HUES64 (cell line): ENCODE measurements around the gene PREX1.

ENCODE experiments used
- H3K27ac ChIP-seq: 2 replicates; pipeline ENCODE4 v1.7.0; 2013; ENCODE audit warnings: low read depth, low read length, inconsistent platforms
- H3K27me3 ChIP-seq: 2 replicates; pipeline ENCODE4 v1.6.1; 2013; ENCODE audit warnings: mild to moderate bottlenecking, low read length; ENCODE audit not compliant: insufficient read depth
- H3K36me3 ChIP-seq: 2 replicates; pipeline ENCODE4 v1.6.1; 2013; ENCODE audit warnings: mild to moderate bottlenecking, low read length; ENCODE audit not compliant: insufficient read depth
- H3K4me1 ChIP-seq: 2 replicates; pipeline ENCODE4 v1.6.1; 2013; ENCODE audit warnings: mild to moderate bottlenecking, low read length, moderate library complexity; ENCODE audit not compliant: insufficient read depth
- H3K4me3 ChIP-seq: 2 replicates; pipeline ENCODE4 v1.5.1; 2013; ENCODE audit warnings: mild to moderate bottlenecking, low read length, moderate library complexity
- H3K9ac ChIP-seq: 2 replicates; pipeline ENCODE4 v1.6.1; 2013; ENCODE audit warnings: mild to moderate bottlenecking, low read depth, low read length
- H3K9me3 ChIP-seq: 2 replicates; pipeline ENCODE4 v1.6.1; 2013; ENCODE audit warnings: low read depth, low read length; ENCODE audit not compliant: insufficient read depth
- WGBS: fragments of 150-250, 120-280 bp; methylation state at CpG from one replicate; pipeline ENCODE4 v1.1.7; 2013; ENCODE audit warnings: missing lambda C conversion rate; 5-methylcytosine and 5-hydroxymethylcytosine counted together

The PREX1 gene

DNA sequence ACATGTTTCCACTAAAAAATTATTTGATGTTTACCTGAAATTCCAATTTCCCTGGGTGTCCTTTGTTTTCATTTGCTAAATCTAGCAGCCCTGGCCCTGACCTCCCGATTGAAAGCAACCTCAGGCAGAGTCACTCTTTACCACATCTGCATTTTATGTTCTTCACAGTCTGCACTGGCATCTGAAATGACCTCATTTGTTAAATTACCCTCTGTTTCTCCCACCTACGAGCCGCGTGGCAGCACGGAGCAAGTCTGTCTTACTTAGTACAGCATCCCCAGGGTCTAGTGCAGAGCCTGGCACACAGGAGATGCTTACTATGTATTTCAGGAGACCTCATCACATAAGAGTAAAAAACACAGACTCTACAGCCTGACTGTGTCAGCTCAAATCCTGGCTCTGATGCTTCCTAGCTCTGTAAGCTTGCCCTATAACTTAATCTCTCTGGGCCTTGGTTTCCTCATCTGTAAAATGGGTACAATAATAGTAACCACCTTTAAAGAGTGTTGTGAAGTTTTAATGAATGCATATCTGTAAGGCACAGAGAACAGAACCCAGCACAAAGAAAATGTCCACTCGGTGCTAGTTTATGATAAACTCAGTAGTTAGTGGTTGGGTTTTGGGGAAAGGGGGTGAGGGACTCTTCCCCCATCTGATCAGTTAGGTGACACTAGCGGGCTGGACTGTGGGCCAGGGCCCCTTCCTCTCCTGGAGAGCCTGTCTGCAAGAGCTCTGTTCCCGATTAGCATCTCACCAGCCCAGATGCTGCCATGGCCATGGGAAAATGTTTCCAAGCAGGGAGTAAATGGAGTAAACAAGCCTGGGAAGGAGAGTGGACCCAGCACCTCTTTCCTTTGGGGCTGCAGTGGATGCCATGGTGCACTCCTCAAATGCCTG, 88.2 kb downstream of the PREX1 start:
- WGBS: 91% methylated on average over 8 of the region's 8 CpGs
- H3K4me3 ChIP-seq: no peak overlapping the region
- no peak overlapping the region for H3K9ac ChIP-seq
- H3K36me3 ChIP-seq: peaks cover 9% of the 10 kb centered on the region; the same call in 1 of the 2 replicates
- no peaks in the 10 kb centered on the region for H3K9me3 ChIP-seq
- no peaks in the 10 kb centered on the region for H3K27me3 ChIP-seq
- no peaks in the 10 kb centered on the region for H3K4me1 ChIP-seq
- no peak overlapping the region for H3K27ac ChIP-seq

DNA sequence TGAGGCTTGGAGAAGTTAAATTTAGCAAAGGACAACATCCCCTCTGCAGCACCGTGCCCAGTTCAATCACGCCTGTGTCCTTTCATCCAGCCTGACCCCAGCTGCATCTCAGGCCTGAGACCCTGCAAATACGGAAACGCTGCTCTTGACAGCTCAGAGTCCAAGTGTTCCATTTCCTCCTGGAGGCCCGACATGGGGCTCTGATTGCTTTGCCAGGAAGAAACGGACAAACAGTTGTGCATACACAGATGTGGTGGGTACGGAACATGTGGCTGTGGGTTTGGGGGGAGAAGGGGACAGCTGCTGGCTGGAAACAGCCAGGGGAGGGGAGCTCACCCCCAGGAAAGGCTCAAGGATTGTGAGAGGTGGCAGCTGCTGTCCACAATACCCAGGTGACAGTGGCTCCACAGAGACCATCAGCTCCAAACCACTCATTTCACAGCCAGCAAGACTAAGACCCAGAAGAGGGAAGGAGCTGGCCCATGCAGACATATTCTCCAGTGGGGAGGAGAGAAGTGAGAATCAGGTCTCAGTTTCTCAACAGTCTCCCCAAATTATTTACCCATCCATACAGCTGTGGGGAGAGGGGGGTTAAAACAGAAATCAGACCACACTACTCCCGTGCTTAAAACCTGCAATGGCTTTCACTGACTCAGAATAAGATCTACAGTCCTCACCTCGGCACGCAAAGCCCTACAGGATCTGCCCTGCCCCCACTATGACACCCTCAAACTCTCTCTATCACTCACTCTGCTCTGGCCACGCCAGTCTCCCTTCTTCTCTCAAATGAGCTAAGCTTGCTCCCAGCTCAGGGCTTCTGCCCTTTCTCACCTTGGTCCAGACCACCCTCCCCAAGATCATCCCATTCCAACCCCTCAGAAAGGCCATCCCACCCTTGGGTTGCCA, 89.1 kb downstream of the PREX1 start:
- Histone ChIP-seq H3K36me3 (peaks cover 5% of the 10 kb centered on the region; the same call in 1 of the 2 replicates), H3K27ac (no peak overlapping the region), H3K4me1 (no peaks in the 10 kb centered on the region), H3K9ac (no peak overlapping the region), H3K9me3 (no peaks in the 10 kb centered on the region), H3K4me3 (no peak overlapping the region), H3K27me3 (no peaks in the 10 kb centered on the region)
- 92% methylated on average over 11 of the region's 11 CpGs for WGBS

DNA sequence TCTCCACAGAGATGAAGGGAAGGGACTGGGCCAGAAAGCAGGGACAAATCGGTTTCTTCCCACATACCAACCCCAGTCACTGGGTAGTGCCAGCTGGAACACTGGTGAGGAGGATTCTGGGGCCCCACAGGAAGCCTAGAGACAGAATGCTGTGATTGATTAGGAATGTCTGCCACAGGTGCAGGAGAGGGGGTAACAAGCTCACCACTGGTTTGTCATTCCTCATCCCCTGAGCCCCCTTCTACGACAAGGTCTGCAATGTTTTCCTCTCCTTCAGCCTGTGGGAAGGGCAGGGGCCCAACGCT, 89.8 kb downstream of the PREX1 start:
- Histone ChIP-seq H3K27ac (no peak overlapping the region), H3K27me3 (no peaks in the 10 kb centered on the region), H3K9me3 (no peaks in the 10 kb centered on the region), H3K36me3 (peaks cover 5% of the 10 kb centered on the region; the same call in 1 of the 2 replicates), H3K4me1 (no peaks in the 10 kb centered on the region), H3K4me3 (no peak overlapping the region), H3K9ac (no peak overlapping the region)
- WGBS: 87% methylated on average over 2 of the region's 3 CpGs

DNA sequence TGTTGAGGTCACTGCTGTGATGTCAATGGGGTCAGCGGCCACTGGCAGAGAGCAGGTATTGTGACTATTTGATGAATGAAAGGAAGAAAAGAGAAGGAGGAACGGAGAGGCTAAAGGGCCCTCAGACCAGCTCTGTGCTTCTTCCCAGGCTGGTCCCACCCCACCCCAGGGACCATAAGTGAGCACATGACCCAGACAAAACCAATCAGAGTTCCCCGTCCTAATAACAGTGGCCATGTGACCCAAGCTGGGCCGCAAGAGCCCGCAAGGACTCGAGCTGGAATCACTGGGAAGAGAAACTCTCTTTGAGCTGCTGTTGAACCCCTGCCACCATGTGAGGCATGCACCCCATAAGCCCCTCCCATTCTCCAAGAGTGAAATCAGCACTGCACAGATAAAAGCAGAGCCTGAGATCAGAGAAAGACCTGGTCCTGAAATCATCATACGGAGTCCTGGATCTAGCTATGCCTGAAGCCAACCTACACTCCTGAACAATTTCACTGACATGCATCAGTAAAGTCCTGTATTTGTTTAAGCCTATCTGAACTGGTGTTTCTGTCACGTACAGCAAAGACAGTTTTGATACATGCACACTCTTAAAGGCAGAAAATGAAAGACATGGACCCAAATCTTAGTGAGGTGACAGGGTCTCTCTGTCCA, 90.2 kb downstream of the PREX1 start:
- H3K4me3 ChIP-seq: no peak overlapping the region
- no peak overlapping the region for H3K9ac ChIP-seq
- no peak overlapping the region for H3K27ac ChIP-seq
- 91% methylated on average over 8 of the region's 8 CpGs for WGBS
- H3K4me1 ChIP-seq: no peaks in the 10 kb centered on the region
- no peaks in the 10 kb centered on the region for H3K9me3 ChIP-seq
- H3K27me3 ChIP-seq: no peaks in the 10 kb centered on the region
- H3K36me3 ChIP-seq: peaks cover 4% of the 10 kb centered on the region; the same call in 1 of the 2 replicates

DNA sequence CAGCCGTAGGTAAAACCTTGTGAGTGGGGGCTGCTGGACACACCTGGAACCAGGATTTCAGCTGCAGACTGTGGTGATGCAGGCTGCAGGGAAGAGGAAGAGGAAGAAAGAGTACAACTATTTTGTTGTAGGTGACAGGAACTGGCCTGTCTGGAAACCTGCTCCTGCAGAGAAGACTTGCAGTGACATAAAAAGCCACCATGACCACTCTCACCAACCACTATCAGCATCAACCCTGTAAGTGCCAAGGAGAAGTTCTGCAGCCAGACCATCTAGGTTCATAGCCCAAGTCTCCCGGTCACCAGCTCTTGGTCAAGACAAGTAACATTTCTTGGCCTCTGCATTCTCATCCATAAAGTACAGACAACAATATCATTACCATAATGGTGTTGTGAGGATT, 91.2 kb downstream of the PREX1 start:
- 88% methylated on average over 2 of the region's 2 CpGs for WGBS
- Histone ChIP-seq H3K36me3 (peaks cover 4% of the 10 kb centered on the region; the same call in 1 of the 2 replicates), H3K9ac (no peak overlapping the region), H3K27me3 (no peaks in the 10 kb centered on the region), H3K4me3 (no peak overlapping the region), H3K4me1 (no peaks in the 10 kb centered on the region), H3K27ac (no peak overlapping the region), H3K9me3 (no peaks in the 10 kb centered on the region)

GRCh38 chr20:48736231-48736630, 91.6 kb downstream of the PREX1 start:
- Histone ChIP-seq H3K36me3 (peaks cover 4% of the 10 kb centered on the region; the same call in 1 of the 2 replicates), H3K4me1 (no peaks in the 10 kb centered on the region), H3K27me3 (no peaks in the 10 kb centered on the region), H3K27ac (no peak overlapping the region), H3K9me3 (no peaks in the 10 kb centered on the region), H3K9ac (no peak overlapping the region), H3K4me3 (no peak overlapping the region)

GRCh38 chr20:48735112-48735511, 92.7 kb downstream of the PREX1 start:
- H3K4me1 ChIP-seq: no peaks in the 10 kb centered on the region
- no peaks in the 10 kb centered on the region for H3K9me3 ChIP-seq
- H3K36me3 ChIP-seq: peaks cover 4% of the 10 kb centered on the region; the same call in 1 of the 2 replicates
- WGBS: 82% methylated on average over 5 of the region's 5 CpGs
- no peak overlapping the region for H3K27ac ChIP-seq
- H3K9ac ChIP-seq: no peak overlapping the region
- no peak overlapping the region for H3K4me3 ChIP-seq
- H3K27me3 ChIP-seq: no peaks in the 10 kb centered on the region

DNA sequence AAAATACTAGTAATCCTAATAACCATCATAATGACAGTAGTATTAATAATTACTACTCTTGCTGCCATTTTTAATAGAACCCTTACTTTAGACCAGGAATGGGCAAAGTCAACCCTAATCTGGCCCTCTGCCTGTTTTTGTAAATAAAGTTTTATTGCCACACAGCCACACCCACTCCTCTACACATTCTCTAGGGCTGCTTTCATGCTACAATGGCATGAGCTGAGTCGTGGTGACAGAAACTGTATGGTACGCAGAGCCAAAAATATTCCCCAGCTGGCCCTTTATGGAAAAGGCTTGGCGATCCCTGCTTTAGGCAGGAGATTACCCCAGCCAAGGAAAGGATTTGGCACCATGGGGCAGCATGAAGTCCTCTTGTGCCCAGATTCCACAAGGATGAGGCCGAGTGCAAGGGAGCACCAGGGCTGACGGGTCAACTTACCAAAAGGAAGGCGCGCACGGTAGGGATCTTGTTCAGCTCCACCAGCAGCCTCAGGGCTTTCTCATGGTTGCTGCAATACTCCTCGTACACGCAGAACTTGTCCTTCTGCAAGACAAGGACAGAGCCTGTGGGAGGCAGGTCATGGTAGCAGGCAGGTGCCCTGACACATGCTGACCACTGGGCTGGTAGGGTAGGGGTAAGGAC, 93.6 kb downstream of the PREX1 start:
- 94% methylated on average over 10 of the region's 10 CpGs for WGBS
- Histone ChIP-seq H3K4me3 (no peak overlapping the region), H3K27ac (no peak overlapping the region), H3K9ac (no peak overlapping the region), H3K9me3 (no peaks in the 10 kb centered on the region), H3K36me3 (peaks cover 4% of the 10 kb centered on the region; the same call in 1 of the 2 replicates), H3K4me1 (no peaks in the 10 kb centered on the region), H3K27me3 (no peaks in the 10 kb centered on the region)

DNA sequence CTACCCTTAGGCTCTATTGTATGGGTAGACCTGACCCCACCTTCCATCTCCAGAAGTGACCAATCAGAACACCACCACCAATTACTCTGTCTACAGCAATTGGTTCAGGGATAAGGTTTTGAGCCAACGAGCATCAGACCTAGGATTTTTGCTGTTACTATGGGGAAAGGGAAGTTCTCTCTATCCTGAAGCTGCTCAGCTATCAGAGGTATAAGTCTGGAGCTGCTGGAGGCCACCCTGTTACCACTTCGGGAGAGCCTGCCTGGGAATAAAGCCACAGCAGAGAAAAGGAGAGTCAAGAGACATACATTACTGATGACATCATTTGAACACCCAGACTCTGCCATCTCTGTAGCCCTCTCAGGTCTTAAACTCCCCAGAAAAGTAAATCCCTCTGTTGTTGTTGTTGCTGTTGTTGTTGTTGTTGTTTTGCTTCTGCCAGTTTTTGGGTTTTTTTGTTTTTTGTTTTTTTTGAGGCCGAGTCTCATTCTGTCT, 94.5 kb downstream of the PREX1 start:
- WGBS: 88% methylated on average over 3 of the region's 3 CpGs
- Histone ChIP-seq H3K4me1 (no peaks in the 10 kb centered on the region), H3K4me3 (no peak overlapping the region), H3K27me3 (no peaks in the 10 kb centered on the region), H3K36me3 (peaks cover 4% of the 10 kb centered on the region; the same call in 1 of the 2 replicates), H3K27ac (no peak overlapping the region), H3K9ac (no peak overlapping the region), H3K9me3 (no peaks in the 10 kb centered on the region)

DNA sequence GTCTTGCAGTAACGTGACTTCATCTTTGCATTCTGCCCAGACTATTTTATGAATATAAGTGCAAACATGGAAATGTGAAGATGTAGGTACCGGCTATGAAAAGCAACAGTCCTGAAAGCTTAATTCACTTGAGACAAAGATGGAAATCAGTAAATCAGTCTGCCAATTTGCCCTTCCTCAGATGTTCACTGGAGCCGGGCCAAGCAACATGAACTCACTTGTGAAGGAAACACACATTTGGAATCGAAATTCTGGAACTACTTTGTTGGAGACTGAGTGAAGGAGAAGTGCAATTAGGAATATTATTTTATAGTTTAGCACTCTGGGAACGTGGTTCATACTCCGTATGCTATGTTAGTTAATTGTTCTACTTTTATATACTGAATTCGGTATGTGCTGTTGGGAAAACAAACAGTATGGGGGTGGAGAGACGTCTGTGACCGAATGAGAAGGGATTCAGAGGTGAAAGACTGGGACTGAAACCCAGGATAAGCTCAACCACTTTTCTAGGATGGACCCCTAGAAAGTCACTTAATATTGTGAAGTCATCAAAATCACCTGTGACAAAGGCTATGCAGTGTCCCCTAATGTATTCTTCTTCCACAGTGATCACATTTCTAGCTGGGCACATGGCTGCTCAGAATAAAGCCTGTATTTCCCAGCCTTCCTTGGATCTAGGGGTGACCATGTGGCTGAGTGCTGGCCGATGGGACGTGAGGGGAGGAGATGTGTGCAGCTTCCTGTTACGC, 95.5 kb downstream of the PREX1 start:
- H3K4me3 ChIP-seq: no peak overlapping the region
- H3K27ac ChIP-seq: no peak overlapping the region
- WGBS: 92% methylated on average over 11 of the region's 12 CpGs
- no peaks in the 10 kb centered on the region for H3K27me3 ChIP-seq
- no peaks in the 10 kb centered on the region for H3K4me1 ChIP-seq
- H3K9ac ChIP-seq: no peak overlapping the region
- peaks cover 4% of the 10 kb centered on the region; the same call in 1 of the 2 replicates for H3K36me3 ChIP-seq
- H3K9me3 ChIP-seq: no peaks in the 10 kb centered on the region
